ENCODE measurements around the gene EPHA6. TPM values are rescaled to one million over a fixed set of nuclear protein-coding genes. Genes with fewer than 3 reads are reported as not detected.

The EPHA6 gene
- total RNA-seq, 1 experiment from 2014 or later, result 1.2 TPM

- Histone ChIP-seq H3K4me1 (replicated peaks; ENCODE audit: insufficient read depth) (no peaks in the 10 kb centered on the region), H2AFZ (no peak overlapping the region), H3K4me2 (no peak overlapping the region), H3K27me3 (ENCODE audit: insufficient read depth, low read depth) (no peaks in the 10 kb centered on the region), H3K4me3 (no peak overlapping the region), H3K9me3 (ENCODE audit: insufficient read depth, low read depth) (no peaks in the 10 kb centered on the region), H3K79me2 (ENCODE audit: low read depth) (no peaks in the 10 kb centered on the region), H3F3A (ENCODE audit: insufficient read depth, low read depth) (no peaks in the 10 kb centered on the region), H3K9me2 (ENCODE audit: insufficient read depth) (no peaks in the 10 kb centered on the region; the same call in 1 of the 2 replicates), H3K27ac (no peak overlapping the region), H3K36me3 (ENCODE audit: low read depth) (no peaks in the 10 kb centered on the region), H4K20me1 (ENCODE audit: insufficient read depth) (no peaks in the 10 kb centered on the region)
- POLR2A ChIA-PET (ENCODE audit: unreplicated experiment), result no interaction called here
- intact Hi-C loops (cut with micrococcal nuclease; ENCODE audit: unreplicated experiment), result no loop called here
- CTCF ChIA-PET, result no interaction called here
- no peak for DNase-seq
- no peak for TF ChIP-seq CTCF (conservative IDR thresholded peaks at IDR 0.05)
- no peak for TF ChIP-seq EZH2 (IDR thresholded peaks at IDR 0.05; ENCODE audit: low read depth)
- no TSS peak for BruUV-seq (replicated peaks)
Measured at GRCh38 chr3:97197830-97198229, 383.4 kb downstream of the EPHA6 start.

GRCh38 chr3:97200387-97200786 is 386.0 kb downstream of the EPHA6 start:
- Histone ChIP-seq H4K20me1 (ENCODE audit: insufficient read depth) (no peaks in the 10 kb centered on the region), H3K9me2 (ENCODE audit: insufficient read depth) (no peaks in the 10 kb centered on the region), H3K27ac (no peak overlapping the region), H3K9me3 (ENCODE audit: insufficient read depth, low read depth) (no peaks in the 10 kb centered on the region), H3K4me3 (no peak overlapping the region), H3F3A (ENCODE audit: insufficient read depth, low read depth) (no peaks in the 10 kb centered on the region), H3K79me2 (ENCODE audit: low read depth) (no peaks in the 10 kb centered on the region), H3K4me2 (no peak overlapping the region), H3K27me3 (ENCODE audit: insufficient read depth, low read depth) (no peaks in the 10 kb centered on the region), H2AFZ (no peak overlapping the region), H3K36me3 (ENCODE audit: low read depth) (no peaks in the 10 kb centered on the region), H3K4me1 (replicated peaks; ENCODE audit: insufficient read depth) (no peaks in the 10 kb centered on the region)
- CTCF ChIA-PET, result no interaction called here
- no peak for DNase-seq
- intact Hi-C loops (cut with micrococcal nuclease; ENCODE audit: unreplicated experiment), result no loop called here
- POLR2A ChIA-PET (ENCODE audit: unreplicated experiment), result no interaction called here
- BruUV-seq (replicated peaks), result no TSS peak
- TF ChIP-seq CTCF (conservative IDR thresholded peaks at IDR 0.05) (no peak), EZH2 (IDR thresholded peaks at IDR 0.05; ENCODE audit: low read depth) (no peak)

- POLR2A ChIA-PET (ENCODE audit: unreplicated experiment), result no interaction called here
- no peak for DNase-seq
- no peak overlapping the region for H2AFZ ChIP-seq
Measured at GRCh38 chr3:97201814-97202213, 387.4 kb downstream of the EPHA6 start.

More at GRCh38 chr3:97201814-97202213, 387.4 kb downstream of the EPHA6 start:
- intact Hi-C loops (cut with micrococcal nuclease; ENCODE audit: unreplicated experiment), result no loop called here
- Histone ChIP-seq H3K27ac (no peak overlapping the region), H3K9me2 (ENCODE audit: insufficient read depth) (no peaks in the 10 kb centered on the region), H3K79me2 (ENCODE audit: low read depth) (no peaks in the 10 kb centered on the region), H3K9me3 (ENCODE audit: insufficient read depth, low read depth) (no peaks in the 10 kb centered on the region), H3K27me3 (ENCODE audit: insufficient read depth, low read depth) (no peaks in the 10 kb centered on the region), H3K4me3 (no peak overlapping the region), H3K36me3 (ENCODE audit: low read depth) (no peaks in the 10 kb centered on the region), H4K20me1 (ENCODE audit: insufficient read depth) (no peaks in the 10 kb centered on the region), H3K4me1 (replicated peaks; ENCODE audit: insufficient read depth) (no peaks in the 10 kb centered on the region), H3K4me2 (no peak overlapping the region), H3F3A (ENCODE audit: insufficient read depth, low read depth) (no peaks in the 10 kb centered on the region)
- no peak for TF ChIP-seq EZH2 (IDR thresholded peaks at IDR 0.05; ENCODE audit: low read depth)
- TF ChIP-seq CTCF (conservative IDR thresholded peaks at IDR 0.05), result no peak
- CTCF ChIA-PET, result no interaction called here
- no TSS peak for BruUV-seq (replicated peaks)
